Heart left ventricle (tissue), 16 donors: ENCODE data around the gene RAB3D. TPM values are rescaled to one million over a fixed set of nuclear protein-coding genes. Genes with fewer than 3 reads are reported as not detected.

Experiments
- ATAC-seq, 4 donors: fragments of 200-7000 bp; cut with Tn5 transposase; one replicate each; pipeline ENCODE4 v1.9.1; 2020 to 2022; ENCODE audit warnings: moderate library complexity in 4 of 4, mild to moderate bottlenecking in 3 of 4, moderate number of reproducible peaks in 1 of 4
- DNase-seq, 5 donors: peaks; one replicate each; pipeline ENCODE4 v3.0.0-alpha.2; 2020
- H3K27ac ChIP-seq, 12 donors: fragments of 200-600 bp; sonication (generic) in 4 of 12; one replicate each; pipeline versions ENCODE4 v1.5.0 to v1.8.0; 2016 to 2022; ENCODE audit warnings: mild to moderate bottlenecking in 2 of 12
- H3K27me3 ChIP-seq, 9 donors: fragments of 200-600 bp; sonication (generic) in 2 of 9; one replicate each; pipeline versions ENCODE4 v1.5.1 to v1.8.0; 2016 to 2022; ENCODE audit warnings: mild to moderate bottlenecking in 3 of 9
- H3K36me3 ChIP-seq, 9 donors: fragments of 200-600 bp; sonication (generic) in 2 of 9; one replicate each; pipeline versions ENCODE4 v1.5.0 to v1.8.0; 2018 to 2022; ENCODE audit warnings: mild to moderate bottlenecking in 2 of 9
- H3K4me1 ChIP-seq, 12 donors: fragments of 200-600 bp; sonication (generic) in 4 of 12; one replicate each; pipeline versions ENCODE4 v1.5.0 to v1.8.0; 2016 to 2022; ENCODE audit warnings: mild to moderate bottlenecking in 3 of 12
- H3K4me3 ChIP-seq, 12 donors: fragments of 200-600 bp; sonication (generic) in 4 of 12; one replicate each; pipeline versions ENCODE4 v1.5.0 to v1.8.0; 2017 to 2022; ENCODE audit warnings: mild to moderate bottlenecking in 9 of 12, moderate library complexity in 4 of 12
- H3K9me3 ChIP-seq, 12 donors: fragments of 200-600 bp; sonication (generic) in 4 of 12; one replicate each; pipeline versions ENCODE4 v1.5.0 to v1.8.0; 2016 to 2022; ENCODE audit warnings: mild to moderate bottlenecking in 1 of 12
- POLR2A ChIP-seq, 2 donors: fragments of 450-650 bp; IDR thresholded peaks; one replicate each; pipeline ENCODE4 v1.6.1; 2017; ENCODE audit warnings: antibody characterized with exemption in 2 of 2, mild to moderate bottlenecking in 2 of 2, moderate library complexity in 2 of 2
- WGBS, 4 donors: extraction: QIAGEN DNeasy Blood & Tissue Kit in 2 of 4; methylation state at CpG; one replicate each; pipeline versions ENCODE4 v1.1.5 to v1.1.7; 2013 to 2018; 5-methylcytosine and 5-hydroxymethylcytosine counted together
- intact Hi-C, 10 donors: fragments of 100-400 bp; cut with DNase I; formaldehyde crosslinking; loops; one replicate each; pipeline versions ENCODE4 v1.11.1 to v1.14.2; 2022
- polyA plus RNA-seq, 2 donors: library from polyadenylated mRNA; stranded (reverse); fragments of 200-250 nt; gene quantifications; one replicate each; pipeline ENCODE4 v1.2.3, GENCODE V29; 2013
- total RNA-seq, 9 donors: library from RNA; depleted of rRNA in 2 of 9; stranded (reverse); fragments of >200 nt in 2 of 9; fragmentation: NEBNext Ultra II Directional in 3 of 9; extraction: Animal tissue kit (Norgen Biotek cat#: 25700) in 3 of 9; gene quantifications; one replicate each; pipeline versions ENCODE4 v1.1.0 to v1.2.4, GENCODE V29; 2016 to 2023
- TF ChIP-seq, protein P1 (sequence below), 12 donors: fragments of 200-600 bp; sonication (generic) in 4 of 12; IDR thresholded peaks; one replicate each; pipeline versions ENCODE4 v1.5.0 to v1.8.0; 2018 to 2022; ENCODE audit warnings: antibody characterized with exemption in 12 of 12, mild to moderate bottlenecking in 5 of 12
- donor health status: ischemic (EF 13 %, LVEDD 7.1; RV severe dilation, severe dysfunction).
- donor health status: healthy with polysubstance abuse.
- donor health status: DM: no; HTN: yes; CAD: no.
- donor health status: DM: no; HTN: no; CAD: no.
- donor health status: ischemic (EF 25% LVEDD 6.9; RV normal size, moderate dysfunction).
- donor health status: ischemic (EF 25% LVEDD 5.7; RV mildly dilated, moderate dysfunction).
- donor health status: healthy.
- donor health status: DM: yes; HTN: yes; CAD: no.
- donor health status: ischemic (EF 35%, LVEDD 5.7; RV mildly dilated, moderate dysfunction).
- donor health status: nonischemic (EF 11% LVEDD 7.7; RV severe dilation, severe dysfunction).
- donor health status: DM: yes; HTN: yes; CAD: no.
- donor health status: PGD.
- donor health status: ischemic (EF 29% LVEDD 5.4; RV normal size, mild dysfunction).
- donor health status: nonischemic (EF 23%, LVEDD 6.1; RV moderate dilation, normal function).

The RAB3D gene
- total and polyA plus RNA-seq, 11 donors: 2.5 to 15.1 (median 7.2) TPM

DNA sequence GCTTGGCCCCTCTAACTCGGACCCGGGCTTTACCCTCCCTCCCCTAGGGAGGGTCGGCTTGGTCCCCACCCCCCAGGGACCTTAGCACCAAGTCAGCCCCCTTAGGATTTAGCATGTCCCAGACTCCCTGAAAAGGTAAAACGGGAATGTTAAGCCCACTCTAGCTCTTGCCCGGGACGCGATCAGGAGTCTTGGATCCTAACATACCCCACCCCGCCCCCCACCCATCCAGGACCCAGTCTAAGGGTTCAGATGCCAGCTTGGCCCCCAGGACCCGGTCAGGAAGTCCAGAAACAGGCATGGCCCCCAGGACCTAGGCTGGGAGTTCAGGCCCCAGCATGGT, 44.2 kb upstream of the RAB3D start:
- Histone ChIP-seq H3K4me1 (peaks cover 0 to 56% (median 29%) of the 10 kb centered on the region in 12 donors), H3K36me3 (no peaks in the 10 kb centered on the region), H3K27me3 (peaks cover 0 to 16% (median 3%) of the 10 kb centered on the region in 9 donors), H3K27ac (peak overlapping the region in 5 of 12 donors; percentile 44 to 73 (median 57)), H3K4me3 (peak overlapping the region; percentile 33 to 62 (median 54)), H3K9me3 (no peaks in the 10 kb centered on the region)
- WGBS, 4 donors: 0 to 2% (median 1%) methylated on average over 6 to 9 of the region's 9 CpGs
- no peak for TF ChIP-seq POLR2A (IDR thresholded peaks at IDR 0.05)
- TF ChIP-seq, protein P1, sequence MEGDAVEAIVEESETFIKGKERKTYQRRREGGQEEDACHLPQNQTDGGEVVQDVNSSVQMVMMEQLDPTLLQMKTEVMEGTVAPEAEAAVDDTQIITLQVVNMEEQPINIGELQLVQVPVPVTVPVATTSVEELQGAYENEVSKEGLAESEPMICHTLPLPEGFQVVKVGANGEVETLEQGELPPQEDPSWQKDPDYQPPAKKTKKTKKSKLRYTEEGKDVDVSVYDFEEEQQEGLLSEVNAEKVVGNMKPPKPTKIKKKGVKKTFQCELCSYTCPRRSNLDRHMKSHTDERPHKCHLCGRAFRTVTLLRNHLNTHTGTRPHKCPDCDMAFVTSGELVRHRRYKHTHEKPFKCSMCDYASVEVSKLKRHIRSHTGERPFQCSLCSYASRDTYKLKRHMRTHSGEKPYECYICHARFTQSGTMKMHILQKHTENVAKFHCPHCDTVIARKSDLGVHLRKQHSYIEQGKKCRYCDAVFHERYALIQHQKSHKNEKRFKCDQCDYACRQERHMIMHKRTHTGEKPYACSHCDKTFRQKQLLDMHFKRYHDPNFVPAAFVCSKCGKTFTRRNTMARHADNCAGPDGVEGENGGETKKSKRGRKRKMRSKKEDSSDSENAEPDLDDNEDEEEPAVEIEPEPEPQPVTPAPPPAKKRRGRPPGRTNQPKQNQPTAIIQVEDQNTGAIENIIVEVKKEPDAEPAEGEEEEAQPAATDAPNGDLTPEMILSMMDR (IDR thresholded peaks at IDR 0.05): no peak
- intact Hi-C loops: loop anchor here in 6 of 10 donors (5.0 to 10.0 kb wide), 11 partner anchors 34 to 204 kb away; partner anchors contain the start of genes ELAVL3 (in 2 of the 6), ODAD3 (in 2 of the 6), PRKCSH (in 2 of the 6) and CCDC159 (in 1 of the 6)
- DNase-seq: no peak
- no peak for ATAC-seq

DNA sequence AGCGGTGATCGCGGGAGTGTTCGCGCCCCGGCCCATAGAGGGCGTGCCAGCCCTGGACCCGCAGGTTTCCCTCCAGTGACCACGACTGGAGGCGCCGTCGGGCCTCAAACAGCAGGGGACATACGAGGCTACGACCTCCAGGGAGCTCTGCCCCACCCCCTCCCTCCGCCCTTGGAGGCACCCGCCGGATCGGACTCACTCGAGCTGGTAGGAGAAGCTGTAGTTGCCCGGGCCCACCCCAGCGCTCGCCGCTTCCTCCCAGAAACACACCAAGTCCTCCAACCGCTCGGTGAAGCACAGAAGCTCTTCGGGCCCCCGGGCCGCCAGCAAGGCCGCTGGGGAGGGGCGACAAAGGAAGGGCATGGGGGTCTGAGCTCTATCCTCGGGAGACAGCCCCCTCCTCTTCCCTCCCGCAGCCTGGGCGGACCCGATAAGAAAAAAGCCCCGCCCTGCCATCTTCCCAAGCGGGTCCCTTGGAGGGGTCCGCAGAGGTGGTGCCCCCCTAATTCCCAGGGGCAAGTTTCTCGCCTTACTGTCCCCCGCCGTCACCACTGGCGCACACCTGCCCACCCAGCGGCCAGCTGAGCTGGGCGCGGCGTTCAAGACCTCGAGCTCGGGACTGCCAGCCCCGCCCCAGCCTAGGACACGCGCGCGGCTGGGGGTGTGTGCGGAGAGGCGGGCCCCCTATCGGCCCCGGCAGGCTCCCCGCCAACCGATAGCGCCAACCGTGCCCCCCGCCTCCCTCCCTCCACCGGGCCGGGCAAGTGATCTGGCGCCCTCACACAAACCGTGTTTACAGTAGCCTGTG, 43.6 kb upstream of the RAB3D start:
- Histone ChIP-seq H3K27ac (peak overlapping the region in 2 of 12 donors; percentile 64 to 73), H3K36me3 (peaks cover 0 to 5% (median 1%) of the 10 kb centered on the region in 9 donors), H3K4me1 (peaks cover 0 to 61% (median 29%) of the 10 kb centered on the region in 12 donors), H3K9me3 (no peaks in the 10 kb centered on the region), H3K27me3 (peaks cover 0 to 16% (median 3%) of the 10 kb centered on the region in 9 donors), H3K4me3 (peak overlapping the region; percentile 33 to 62 (median 54))
- WGBS, 4 donors: 1 to 4% (median 3%) methylated on average over 29 to 65 of the region's 65 CpGs
- intact Hi-C loops: loop anchor here in 6 of 10 donors (5.0 to 10.0 kb wide), 11 partner anchors 34 to 204 kb away; partner anchors contain the start of genes ELAVL3 (in 2 of the 6), ODAD3 (in 2 of the 6), PRKCSH (in 2 of the 6) and CCDC159 (in 1 of the 6)
- ATAC-seq (no peak), DNase-seq (peak; percentile 30 to 83 (median 59))
- TF ChIP-seq, protein P1 (IDR thresholded peaks at IDR 0.05): peak; percentile 36 to 72 (median 58)
- no peak for TF ChIP-seq POLR2A (IDR thresholded peaks at IDR 0.05)

DNA sequence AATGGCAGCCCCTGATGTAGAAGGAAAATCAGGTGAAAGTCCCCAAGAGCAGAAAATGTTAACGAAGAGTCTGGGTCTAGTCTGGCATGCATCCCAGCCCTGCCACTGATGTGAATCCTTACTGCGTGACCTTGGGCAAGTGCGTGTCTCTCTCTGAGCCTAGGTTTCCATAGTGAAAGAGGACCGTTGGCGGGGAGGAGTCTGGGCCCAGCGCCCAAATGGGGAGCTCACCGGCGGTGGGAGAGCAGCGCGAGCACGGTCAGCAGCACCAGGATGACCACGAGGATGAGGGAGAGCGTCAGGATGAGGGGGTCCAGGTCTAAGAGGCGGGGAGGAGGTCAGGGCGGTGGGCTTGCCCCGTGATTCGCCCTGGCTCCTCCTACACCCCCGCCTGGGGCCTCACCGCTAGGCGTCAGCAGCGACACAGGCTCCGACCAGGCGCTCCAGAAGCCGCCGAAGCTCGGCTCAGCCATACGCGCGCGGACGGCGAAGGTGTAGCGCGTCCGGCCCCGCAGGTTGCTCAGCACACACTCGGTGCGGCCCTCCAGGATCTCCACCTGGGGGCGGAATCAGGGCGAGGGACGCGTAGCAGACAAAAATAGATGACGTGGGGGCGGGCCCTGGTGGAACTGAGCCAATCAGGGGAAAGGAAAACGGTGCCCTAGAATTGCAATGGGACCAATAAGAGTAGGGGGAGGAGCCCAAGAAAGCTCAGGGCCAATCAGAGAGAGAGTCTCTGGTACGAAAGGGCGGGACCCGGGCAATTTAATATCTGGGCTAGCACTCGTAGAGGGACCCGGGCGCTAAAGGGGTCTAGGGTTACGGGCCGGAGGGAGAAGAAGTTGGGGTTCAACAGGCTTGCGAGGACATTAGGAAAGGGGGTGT, 41.4 kb upstream of the RAB3D start:
- DNase-seq: peak; percentile 95 to 96 (median 96)
- Histone ChIP-seq H3K27ac (peak overlapping the region; percentile 35 to 89 (median 84)), H3K4me1 (peaks cover under 1 to 74% (median 41%) of the 10 kb centered on the region in 12 donors), H3K9me3 (no peaks in the 10 kb centered on the region), H3K4me3 (peak overlapping the region; percentile 47 to 85 (median 66)), H3K36me3 (peaks cover 0 to 7% (median 5%) of the 10 kb centered on the region in 9 donors), H3K27me3 (peaks cover 0 to 16% (median 3%) of the 10 kb centered on the region in 9 donors)
- 2 to 3% (median 2%) methylated on average over 34 to 54 of the region's 54 CpGs for WGBS, 4 donors
- TF ChIP-seq POLR2A (IDR thresholded peaks at IDR 0.05): peak in 1 of 2 donors; percentile 87
- TF ChIP-seq, protein P1 (IDR thresholded peaks at IDR 0.05): peak; percentile 50 to 90 (median 79)
- intact Hi-C loops: loop anchor here in 7 of 10 donors (1.0 to 10.0 kb wide), 13 partner anchors 34 to 206 kb away; partner anchors contain the start of genes ODAD3 (in 3 of the 7), PRKCSH (in 3 of the 7), ELAVL3 (in 2 of the 7) and CCDC159 (in 1 of the 7)
- peak; percentile 88 to 93 (median 92) for ATAC-seq
